HFFc6 (cell line): Measurements from ENCODE around the gene GAS7. TPM values are rescaled to one million over a fixed set of nuclear protein-coding genes. Genes with fewer than 3 reads are reported as not detected.

Experiments
- DNase-seq: peaks from one replicate; pipeline ENCODE4 v3.0.0-alpha.2; 2018
- H3K27ac Mint-ChIP-seq: 2 replicates; pipeline ENCODE4 v1.8.0; 2020; ENCODE audit warnings: mild to moderate bottlenecking, mixed read lengths
- H3K27me3 Mint-ChIP-seq: 2 replicates; pipeline ENCODE4 v1.8.0; 2021; ENCODE audit warnings: mild to moderate bottlenecking, moderate library complexity, mixed read lengths; ENCODE audit not compliant: insufficient read depth
- H3K36me3 Mint-ChIP-seq: 2 replicates; pipeline ENCODE4 v1.8.0; 2021; ENCODE audit warnings: low read depth, mixed read lengths
- H3K4me1 Mint-ChIP-seq: 2 replicates; pipeline ENCODE4 v1.8.0; 2020; ENCODE audit warnings: low read depth, mixed read lengths
- H3K4me3 Mint-ChIP-seq: 2 replicates; pipeline ENCODE4 v1.8.0; 2020; ENCODE audit warnings: mild to moderate bottlenecking, moderate library complexity, mixed read lengths
- H3K9me3 Mint-ChIP-seq: 2 replicates; pipeline ENCODE4 v1.8.0; 2020; ENCODE audit warnings: mild to moderate bottlenecking, mixed read lengths
- total RNA-seq, 6 experiments: library from RNA; stranded (reverse); fragmentation: NEBNext Ultra II Directional; extraction: Animal tissue kit (Norgen Biotek cat#: 25700); gene quantifications; 2 replicates in 1 of 6; 3 replicates in 5 of 6; pipeline ENCODE4 v1.2.3, GENCODE V29; 2021
- TF ChIP-seq, protein P1 (sequence below): fragments of 200-600 bp; sonication (generic); IDR thresholded peaks from 2 replicates; pipeline ENCODE4 v1.5.0; 2021; ENCODE audit warnings: antibody characterized with exemption, mild to moderate bottlenecking

The GAS7 gene
- total RNA-seq, 6 experiments from 2014 or later, result 1.4 to 7.4 (median 3.1) TPM

DNA sequence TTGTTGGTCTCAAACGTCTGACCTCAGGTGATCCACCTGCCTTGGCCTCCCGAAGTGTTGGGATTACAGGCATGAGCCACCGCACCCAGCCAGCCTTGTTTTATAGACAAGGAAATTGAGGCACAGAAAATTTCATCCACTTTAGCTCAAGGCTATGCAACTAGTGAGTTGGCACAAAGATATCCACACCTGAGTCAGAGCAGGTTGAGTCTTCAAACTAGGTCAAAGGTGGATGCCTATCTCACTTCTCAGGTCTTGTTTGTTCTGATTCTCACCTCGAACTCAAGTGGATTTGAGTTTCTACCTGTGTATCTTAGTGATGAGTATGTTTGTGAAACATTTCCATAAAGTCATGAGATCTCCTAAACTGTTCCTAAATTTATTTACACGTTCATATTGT, 35.6 kb upstream of the GAS7 start:
- TF ChIP-seq, protein P1, sequence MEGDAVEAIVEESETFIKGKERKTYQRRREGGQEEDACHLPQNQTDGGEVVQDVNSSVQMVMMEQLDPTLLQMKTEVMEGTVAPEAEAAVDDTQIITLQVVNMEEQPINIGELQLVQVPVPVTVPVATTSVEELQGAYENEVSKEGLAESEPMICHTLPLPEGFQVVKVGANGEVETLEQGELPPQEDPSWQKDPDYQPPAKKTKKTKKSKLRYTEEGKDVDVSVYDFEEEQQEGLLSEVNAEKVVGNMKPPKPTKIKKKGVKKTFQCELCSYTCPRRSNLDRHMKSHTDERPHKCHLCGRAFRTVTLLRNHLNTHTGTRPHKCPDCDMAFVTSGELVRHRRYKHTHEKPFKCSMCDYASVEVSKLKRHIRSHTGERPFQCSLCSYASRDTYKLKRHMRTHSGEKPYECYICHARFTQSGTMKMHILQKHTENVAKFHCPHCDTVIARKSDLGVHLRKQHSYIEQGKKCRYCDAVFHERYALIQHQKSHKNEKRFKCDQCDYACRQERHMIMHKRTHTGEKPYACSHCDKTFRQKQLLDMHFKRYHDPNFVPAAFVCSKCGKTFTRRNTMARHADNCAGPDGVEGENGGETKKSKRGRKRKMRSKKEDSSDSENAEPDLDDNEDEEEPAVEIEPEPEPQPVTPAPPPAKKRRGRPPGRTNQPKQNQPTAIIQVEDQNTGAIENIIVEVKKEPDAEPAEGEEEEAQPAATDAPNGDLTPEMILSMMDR, result no peak
- Mint-ChIP-seq H3K9me3 (no peaks in the 10 kb centered on the region), H3K27ac (no peak overlapping the region), H3K4me3 (no peak overlapping the region), H3K36me3 (no peaks in the 10 kb centered on the region), H3K27me3 (peaks cover 20% of the 10 kb centered on the region), H3K4me1 (no peaks in the 10 kb centered on the region; the same call in 1 of the 2 replicates)
- no peak for DNase-seq

DNA sequence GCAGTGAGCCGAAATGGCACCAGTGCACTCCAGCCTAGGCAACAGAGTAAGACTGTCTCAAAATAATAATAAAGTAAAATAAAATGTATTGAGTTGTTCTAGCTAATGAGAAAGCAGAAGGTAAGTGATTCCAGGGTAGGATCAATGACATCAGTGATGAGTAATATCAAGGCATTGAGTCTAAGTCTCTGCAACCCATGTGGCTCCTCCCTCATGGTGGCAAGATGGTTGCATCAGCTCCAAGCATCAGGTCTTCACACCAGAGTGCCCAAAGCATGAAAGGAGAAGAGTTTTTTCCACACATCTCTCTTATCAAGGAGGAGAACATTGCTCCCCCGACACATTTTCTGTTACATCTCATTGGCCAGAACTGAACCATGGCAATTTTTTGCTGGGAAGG, 34.8 kb upstream of the GAS7 start:
- peaks cover 20% of the 10 kb centered on the region for H3K27me3 Mint-ChIP-seq
- H3K4me1 Mint-ChIP-seq, result no peaks in the 10 kb centered on the region; the same call in 1 of the 2 replicates
- H3K4me3 Mint-ChIP-seq, result no peak overlapping the region
- H3K27ac Mint-ChIP-seq, result no peak overlapping the region
- no peak for DNase-seq
- no peaks in the 10 kb centered on the region for H3K9me3 Mint-ChIP-seq
- TF ChIP-seq, protein P1, result no peak
- H3K36me3 Mint-ChIP-seq, result no peaks in the 10 kb centered on the region

DNA sequence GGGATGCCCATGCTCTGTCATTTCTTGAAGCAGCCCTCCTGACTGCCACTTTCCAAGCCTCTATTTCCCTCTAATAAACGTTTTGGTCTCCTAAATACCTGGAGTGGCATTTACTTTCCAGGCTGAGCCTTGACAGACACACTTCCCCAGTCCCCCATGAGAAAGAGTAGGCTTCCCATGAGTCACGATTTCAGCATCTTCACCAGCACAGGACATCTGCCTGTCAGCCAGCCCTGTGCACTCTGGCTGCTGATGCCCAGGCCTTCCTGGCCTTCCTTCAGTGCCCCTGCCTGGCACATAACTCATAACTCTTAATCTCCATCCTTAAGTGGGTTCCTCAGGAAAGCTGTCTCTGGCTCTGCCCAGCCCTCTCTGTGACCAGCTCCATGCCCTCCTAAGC, 30.8 kb upstream of the GAS7 start:
- H3K4me3 Mint-ChIP-seq, result no peak overlapping the region
- TF ChIP-seq, protein P1, result no peak
- no peak for DNase-seq
- H3K9me3 Mint-ChIP-seq, result no peaks in the 10 kb centered on the region
- no peaks in the 10 kb centered on the region; the same call in 1 of the 2 replicates for H3K4me1 Mint-ChIP-seq
- H3K27me3 Mint-ChIP-seq, result peaks cover 12% of the 10 kb centered on the region
- no peak overlapping the region for H3K27ac Mint-ChIP-seq
- no peaks in the 10 kb centered on the region for H3K36me3 Mint-ChIP-seq

DNA sequence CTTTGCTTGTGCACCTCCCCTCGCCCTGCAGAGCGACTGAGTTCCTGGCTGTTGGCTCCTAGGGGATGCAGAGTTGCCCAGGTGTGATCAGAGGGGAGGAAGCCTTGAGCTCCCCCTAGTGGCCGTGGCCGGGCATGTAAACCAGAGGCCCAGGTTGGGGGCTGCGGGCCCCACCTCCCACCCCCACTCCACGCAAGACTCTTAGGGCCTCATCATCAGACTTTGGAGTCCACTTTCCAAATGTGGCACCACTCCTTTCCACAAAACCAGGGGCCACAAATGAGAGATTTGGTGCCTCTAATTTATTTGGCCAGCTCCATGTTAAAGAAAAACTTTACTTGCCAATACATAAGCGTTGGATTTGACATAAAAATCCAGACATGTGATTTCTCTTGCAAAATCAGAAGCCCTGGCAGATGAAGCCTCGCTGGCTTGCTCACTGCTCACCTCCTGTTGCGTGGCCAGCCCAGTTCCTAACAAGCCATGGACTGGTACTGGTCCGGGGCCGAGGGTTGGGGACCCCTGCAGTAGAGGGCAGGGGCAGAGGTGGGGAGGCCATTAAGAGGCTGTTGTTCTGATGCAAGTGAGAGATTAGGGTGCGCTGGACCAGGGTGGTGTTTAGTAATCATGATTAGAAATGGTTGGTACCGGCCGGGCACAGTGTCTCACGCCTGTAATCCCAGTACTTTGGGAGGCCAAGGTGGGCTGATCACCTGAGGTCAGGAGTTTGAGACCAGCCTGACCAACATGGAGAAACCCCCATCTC, 28.7 kb upstream of the GAS7 start:
- Mint-ChIP-seq H3K27me3 (peaks cover 5% of the 10 kb centered on the region), H3K9me3 (peaks cover 5% of the 10 kb centered on the region), H3K27ac (no peak overlapping the region), H3K36me3 (no peaks in the 10 kb centered on the region), H3K4me1 (no peaks in the 10 kb centered on the region; the same call in 1 of the 2 replicates), H3K4me3 (no peak overlapping the region)
- TF ChIP-seq, protein P1, result peak; percentile 97
- DNase-seq, result no peak

DNA sequence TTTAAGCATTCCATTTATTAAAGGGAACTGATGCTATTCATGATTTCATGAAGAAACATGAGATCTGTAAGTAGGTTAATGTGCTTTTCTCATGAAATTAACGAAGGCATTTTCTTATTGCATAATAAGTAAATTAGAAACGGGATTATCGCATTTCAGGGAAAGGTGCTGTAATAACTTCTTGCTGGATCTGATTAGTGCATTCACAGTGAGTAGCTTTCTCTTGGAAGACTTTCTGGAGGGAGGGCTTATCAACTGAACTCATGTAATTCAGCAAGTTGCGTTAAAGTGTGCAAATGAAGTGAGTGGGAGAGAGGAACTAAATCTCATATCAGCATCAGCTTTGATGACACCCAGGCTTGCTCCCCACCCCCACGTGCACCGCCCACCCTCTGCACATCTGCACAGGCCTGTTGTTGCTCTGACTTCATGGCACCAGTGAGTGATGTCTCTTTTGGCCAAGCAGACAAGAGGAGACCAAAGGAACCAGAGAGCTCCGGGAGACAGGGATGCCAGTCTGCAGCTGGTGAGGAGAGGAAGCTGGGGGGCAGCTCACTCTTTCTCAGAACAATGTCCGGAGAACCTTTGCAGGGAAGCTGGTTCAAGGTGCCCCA, 26.3 kb upstream of the GAS7 start:
- DNase-seq, result no peak
- Mint-ChIP-seq H3K27me3 (peaks cover 4% of the 10 kb centered on the region), H3K27ac (no peak overlapping the region), H3K4me1 (no peaks in the 10 kb centered on the region; the same call in 1 of the 2 replicates), H3K4me3 (no peak overlapping the region), H3K9me3 (peaks cover 11% of the 10 kb centered on the region), H3K36me3 (no peaks in the 10 kb centered on the region)
- TF ChIP-seq, protein P1, result no peak
